Measurements from ENCODE around the gene FER. TPM values are rescaled to one million over a fixed set of nuclear protein-coding genes. Genes with fewer than 3 reads are reported as not detected.
A peak's percentile ranks its signal among the peaks of the same experiment; 100 is the strongest.

Gene FER
- total and polyA plus RNA-seq, 8 donors = 1.7 to 218 (median 24.0) TPM

GRCh38 chr5:109102096-109102690 is 354.5 kb downstream of the FER start:
- WGBS, 5 donors = 90 to 95% (median 94%) methylated on average over 4 of the region's 4 CpGs
- Histone ChIP-seq H3K27me3 (no peaks in the 10 kb centered on the region), H3K4me3 (no peak overlapping the region), H3K36me3 (no peaks in the 10 kb centered on the region), H3K4me1 (peaks cover 0 to 17% (median 6%) of the 10 kb centered on the region in 4 donors), H3K9me3 (no peaks in the 10 kb centered on the region), H3K27ac (no peak overlapping the region)
- intact Hi-C loops (cut with DNase I; ENCODE audit: low total_unique reads) = no loop called here
- TF ChIP-seq CTCF (IDR thresholded peaks at IDR 0.05) = no peak
- no peak for TF ChIP-seq POLR2A (IDR thresholded peaks at IDR 0.05)
- no peak for TF ChIP-seq EP300 (IDR thresholded peaks at IDR 0.05)
- TF ChIP-seq POLR2AphosphoS5 (IDR thresholded peaks at IDR 0.05) = no peak
- DNase-seq = no peak

- 43 to 63% (median 51%) methylated on average over 5 of the region's 5 CpGs for WGBS, 5 donors
- TF ChIP-seq POLR2A (IDR thresholded peaks at IDR 0.05) (no peak), POLR2AphosphoS5 (IDR thresholded peaks at IDR 0.05) (peak in 1 of 3 donors; percentile 61)
- no peak overlapping the region for H3K4me3 ChIP-seq
- no peaks in the 10 kb centered on the region for H3K36me3 ChIP-seq
- H3K27me3 ChIP-seq = no peaks in the 10 kb centered on the region
- H3K27ac ChIP-seq = peak overlapping the region in 1 of 5 donors; percentile 3
- no peaks in the 10 kb centered on the region for H3K9me3 ChIP-seq
- intact Hi-C loops (cut with DNase I; ENCODE audit: low total_unique reads) = no loop called here
- peaks cover 0 to 15% (median 6%) of the 10 kb centered on the region in 4 donors for H3K4me1 ChIP-seq
- DNase-seq = peak in 1 of 2 donors; percentile 48
These were observed 358.1 kb downstream of the FER start for GRCh38 chr5:109105631-109106267.

GRCh38 chr5:109111680-109112079 is 364.0 kb downstream of the FER start:
- intact Hi-C loops (cut with DNase I; ENCODE audit: low total_unique reads) = no loop called here
- Histone ChIP-seq H3K9me3 (no peaks in the 10 kb centered on the region), H3K27ac (no peak overlapping the region), H3K4me1 (peaks cover 0 to 3% (median 0%) of the 10 kb centered on the region in 4 donors), H3K4me3 (no peak overlapping the region), H3K36me3 (no peaks in the 10 kb centered on the region), H3K27me3 (no peaks in the 10 kb centered on the region)
- DNase-seq = no peak
- TF ChIP-seq POLR2AphosphoS5 (IDR thresholded peaks at IDR 0.05) (no peak), CTCF (IDR thresholded peaks at IDR 0.05) (no peak)
- WGBS, 5 donors = 87 to 97% (median 93%) methylated on average over 2 of the region's 2 CpGs

GRCh38 chr5:109113608-109114007 is 365.9 kb downstream of the FER start:
- DNase-seq = no peak
- Histone ChIP-seq H3K27ac (no peak overlapping the region), H3K36me3 (no peaks in the 10 kb centered on the region), H3K27me3 (no peaks in the 10 kb centered on the region), H3K4me1 (no peaks in the 10 kb centered on the region), H3K9me3 (no peaks in the 10 kb centered on the region), H3K4me3 (no peak overlapping the region)
- 95 to 100% (median 98%) methylated on average over 3 of the region's 3 CpGs for WGBS, 5 donors
- intact Hi-C loops (cut with DNase I; ENCODE audit: low total_unique reads) = no loop called here
- no peak for TF ChIP-seq POLR2AphosphoS5 (IDR thresholded peaks at IDR 0.05)
- no peak for TF ChIP-seq POLR2A (IDR thresholded peaks at IDR 0.05)
- TF ChIP-seq CTCF (IDR thresholded peaks at IDR 0.05) = no peak
- TF ChIP-seq EP300 (IDR thresholded peaks at IDR 0.05) = no peak

- DNase-seq = no peak
These were observed 373.5 kb downstream of the FER start for GRCh38 chr5:109121225-109121624.

More at GRCh38 chr5:109121225-109121624, 373.5 kb downstream of the FER start:
- TF ChIP-seq POLR2A (IDR thresholded peaks at IDR 0.05) (no peak), EP300 (IDR thresholded peaks at IDR 0.05) (no peak), POLR2AphosphoS5 (IDR thresholded peaks at IDR 0.05) (no peak), CTCF (IDR thresholded peaks at IDR 0.05) (no peak)
- intact Hi-C loops (cut with DNase I; ENCODE audit: low total_unique reads) = no loop called here
- H3K4me3 ChIP-seq = no peak overlapping the region
- peaks cover 0 to 6% (median 4%) of the 10 kb centered on the region in 4 donors for H3K4me1 ChIP-seq
- H3K27ac ChIP-seq = no peak overlapping the region
- WGBS, 5 donors = 94 to 98% (median 95%) methylated on average over 3 of the region's 3 CpGs
- no peaks in the 10 kb centered on the region for H3K36me3 ChIP-seq
- H3K9me3 ChIP-seq = peaks cover 0 to 21% (median 11%) of the 10 kb centered on the region in 4 donors
- H3K27me3 ChIP-seq = no peaks in the 10 kb centered on the region
